Lower leg skin (tissue), 3 donors: ENCODE measurements around the gene FOXL1.

ENCODE experiments used
- CTCF ChIP-seq, 3 donors: fragments of 450-650 bp; IDR thresholded peaks; one replicate each; pipeline ENCODE4 v1.5.1; 2016; ENCODE audit warnings: antibody characterized with exemption in 3 of 3, mild to moderate bottlenecking in 3 of 3, moderate library complexity in 2 of 3
- POLR2A ChIP-seq, 2 donors: fragments of 450-650 bp; IDR thresholded peaks; one replicate each; pipeline ENCODE4 v1.6.1; 2016 to 2017; ENCODE audit warnings: antibody characterized with exemption in 2 of 2, mild to moderate bottlenecking in 1 of 2, moderate library complexity in 1 of 2

DNA sequence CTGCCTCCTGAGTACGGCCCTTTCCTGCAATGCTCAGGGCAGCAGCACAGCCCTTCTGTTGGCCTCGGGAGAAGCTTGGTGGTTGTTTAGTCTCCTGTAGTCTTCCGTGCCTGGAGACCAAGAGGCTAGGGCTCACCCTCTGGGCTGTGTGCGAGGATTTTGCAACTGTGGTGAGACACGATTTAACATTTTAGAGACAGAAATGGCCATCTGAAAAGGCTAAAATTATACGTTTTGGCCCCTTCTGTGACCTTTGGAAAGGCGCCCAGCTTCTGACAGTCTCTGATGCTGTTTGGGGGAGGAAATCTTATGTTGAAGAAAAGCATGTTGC, 33.1 kb downstream of the FOXL1 start:
- TF ChIP-seq CTCF (IDR thresholded peaks at IDR 0.05), result no peak
- TF ChIP-seq POLR2A (IDR thresholded peaks at IDR 0.05), result no peak
